Glutamatergic neuron (in vitro differentiated cells): ENCODE measurements around the gene GCNA. TPM values are rescaled to one million over a fixed set of nuclear protein-coding genes. Genes with fewer than 3 reads are reported as not detected.

Experiments
- DNase-seq: peaks from one replicate; pipeline ENCODE4 v3.0.0; 2022
- H3K27ac Mint-ChIP-seq: one replicate; pipeline ENCODE4 v1.8.0; 2020; ENCODE audit warnings: mild to moderate bottlenecking, mixed read lengths, inconsistent platforms; ENCODE audit not compliant: unreplicated experiment
- H3K27me3 Mint-ChIP-seq: one replicate; pipeline ENCODE4 v1.8.0; 2020; ENCODE audit warnings: mild to moderate bottlenecking, moderate library complexity, mixed read lengths, inconsistent platforms; ENCODE audit not compliant: unreplicated experiment
- H3K36me3 Mint-ChIP-seq: one replicate; pipeline ENCODE4 v1.8.0; 2020; ENCODE audit warnings: mild to moderate bottlenecking, mixed read lengths, inconsistent platforms; ENCODE audit not compliant: unreplicated experiment
- H3K4me1 Mint-ChIP-seq: one replicate; pipeline ENCODE4 v1.8.0; 2020; ENCODE audit warnings: mild to moderate bottlenecking, low read depth, mixed read lengths, inconsistent platforms; ENCODE audit not compliant: unreplicated experiment
- H3K4me3 Mint-ChIP-seq: one replicate; pipeline ENCODE4 v1.8.0; 2020; ENCODE audit warnings: mild to moderate bottlenecking, mixed read lengths, inconsistent platforms; ENCODE audit not compliant: unreplicated experiment
- H3K9me3 Mint-ChIP-seq: one replicate; pipeline ENCODE4 v1.8.0; 2020; ENCODE audit warnings: mild to moderate bottlenecking, moderate library complexity, mixed read lengths, inconsistent platforms; ENCODE audit not compliant: unreplicated experiment
- total RNA-seq: library from RNA; stranded (reverse); fragmentation: NEBNext Ultra II Directional; extraction: Animal tissue kit (Norgen Biotek cat#: 25700); gene quantifications from one replicate; pipeline ENCODE4 v1.2.1, GENCODE V29; 2021; ENCODE audit not compliant: unreplicated experiment
- TF ChIP-seq, protein P1 (sequence below): fragments of 200-600 bp; sonication (generic); IDR thresholded peaks from one replicate; pipeline ENCODE4 v1.5.0; 2021; ENCODE audit not compliant: partially characterized antibody, unreplicated experiment

GCNA gene
- total RNA-seq, 1 donor from 2014 or later: 2.5 TPM

- TF ChIP-seq, protein P1, sequence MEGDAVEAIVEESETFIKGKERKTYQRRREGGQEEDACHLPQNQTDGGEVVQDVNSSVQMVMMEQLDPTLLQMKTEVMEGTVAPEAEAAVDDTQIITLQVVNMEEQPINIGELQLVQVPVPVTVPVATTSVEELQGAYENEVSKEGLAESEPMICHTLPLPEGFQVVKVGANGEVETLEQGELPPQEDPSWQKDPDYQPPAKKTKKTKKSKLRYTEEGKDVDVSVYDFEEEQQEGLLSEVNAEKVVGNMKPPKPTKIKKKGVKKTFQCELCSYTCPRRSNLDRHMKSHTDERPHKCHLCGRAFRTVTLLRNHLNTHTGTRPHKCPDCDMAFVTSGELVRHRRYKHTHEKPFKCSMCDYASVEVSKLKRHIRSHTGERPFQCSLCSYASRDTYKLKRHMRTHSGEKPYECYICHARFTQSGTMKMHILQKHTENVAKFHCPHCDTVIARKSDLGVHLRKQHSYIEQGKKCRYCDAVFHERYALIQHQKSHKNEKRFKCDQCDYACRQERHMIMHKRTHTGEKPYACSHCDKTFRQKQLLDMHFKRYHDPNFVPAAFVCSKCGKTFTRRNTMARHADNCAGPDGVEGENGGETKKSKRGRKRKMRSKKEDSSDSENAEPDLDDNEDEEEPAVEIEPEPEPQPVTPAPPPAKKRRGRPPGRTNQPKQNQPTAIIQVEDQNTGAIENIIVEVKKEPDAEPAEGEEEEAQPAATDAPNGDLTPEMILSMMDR: no peak
- peaks cover 3% of the 10 kb centered on the region for H3K9me3 Mint-ChIP-seq
- no peak overlapping the region for H3K27ac Mint-ChIP-seq
- DNase-seq: no peak
- no peak overlapping the region for H3K4me3 Mint-ChIP-seq
- H3K36me3 Mint-ChIP-seq: peaks cover 12% of the 10 kb centered on the region
- H3K27me3 Mint-ChIP-seq: peaks cover 1% of the 10 kb centered on the region
- no peaks in the 10 kb centered on the region for H3K4me1 Mint-ChIP-seq
These were observed 21.7 kb downstream of the GCNA start for GRCh38 chrX:71599965-71600364.

DNA sequence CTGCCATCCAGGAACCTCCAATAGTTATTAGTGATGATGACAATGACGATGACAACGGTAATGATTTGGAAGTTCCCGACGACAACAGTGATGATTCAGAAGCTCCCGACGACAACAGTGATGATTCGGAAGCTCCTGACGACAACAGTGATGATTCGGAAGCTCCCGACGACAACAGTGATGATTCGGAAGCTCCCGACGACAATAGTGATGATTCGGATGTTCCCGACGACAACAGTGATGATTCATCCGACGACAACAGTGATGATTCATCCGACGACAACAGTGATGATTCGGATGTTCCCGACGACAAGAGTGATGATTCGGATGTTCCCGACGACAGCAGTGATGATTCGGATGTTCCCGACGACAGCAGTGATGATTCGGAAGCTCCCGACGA is 25.4 kb downstream of the GCNA start:
- TF ChIP-seq, protein P1: no peak
- no peak overlapping the region for H3K4me3 Mint-ChIP-seq
- H3K27ac Mint-ChIP-seq: no peak overlapping the region
- H3K27me3 Mint-ChIP-seq: peaks cover 1% of the 10 kb centered on the region
- no peaks in the 10 kb centered on the region for H3K4me1 Mint-ChIP-seq
- no peak for DNase-seq
- peaks cover 12% of the 10 kb centered on the region for H3K36me3 Mint-ChIP-seq
- peaks cover 5% of the 10 kb centered on the region for H3K9me3 Mint-ChIP-seq

GRCh38 chrX:71604141-71604540 is 25.9 kb downstream of the GCNA start:
- H3K27ac Mint-ChIP-seq: no peak overlapping the region
- H3K36me3 Mint-ChIP-seq: peaks cover 15% of the 10 kb centered on the region
- TF ChIP-seq, protein P1: no peak
- H3K4me3 Mint-ChIP-seq: no peak overlapping the region
- H3K4me1 Mint-ChIP-seq: no peaks in the 10 kb centered on the region
- no peak for DNase-seq
- peaks cover 1% of the 10 kb centered on the region for H3K27me3 Mint-ChIP-seq
- H3K9me3 Mint-ChIP-seq: peaks cover 5% of the 10 kb centered on the region

DNA sequence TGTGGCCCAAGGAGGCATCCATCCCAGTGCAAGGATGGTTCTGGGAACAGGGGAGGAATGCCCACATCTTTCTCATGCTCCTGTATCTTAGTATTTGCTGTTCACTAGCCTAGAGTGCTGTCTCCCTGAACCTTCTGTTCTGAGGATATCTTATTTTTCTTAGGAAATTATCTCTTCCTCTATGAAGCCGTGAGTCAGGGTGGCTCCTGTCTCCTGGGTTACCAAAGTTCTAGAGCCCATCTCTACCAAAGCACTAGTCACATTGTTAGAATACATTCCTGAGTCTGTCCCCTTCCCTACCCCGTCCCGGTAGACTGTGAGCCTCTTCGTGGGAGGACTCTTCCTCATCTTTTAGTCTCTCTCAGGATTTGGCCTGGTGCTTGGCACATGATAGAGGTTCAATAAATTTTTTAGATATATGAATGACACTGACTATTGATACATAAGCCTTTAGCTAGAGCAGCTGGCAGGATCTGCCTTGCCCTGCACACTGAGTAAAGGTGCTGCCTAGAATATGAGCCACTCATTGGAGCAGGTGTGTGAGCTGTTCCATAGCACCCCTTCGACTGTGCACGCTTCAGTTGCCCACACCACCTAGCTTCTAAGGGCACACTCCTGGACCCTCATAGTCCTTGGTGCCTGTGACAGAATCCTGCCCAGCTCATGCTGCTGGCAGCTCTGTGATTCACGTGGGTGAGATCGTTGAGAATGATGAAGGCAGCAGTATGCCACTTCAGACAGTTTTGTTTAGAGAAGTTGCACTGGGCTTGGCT is 26.7 kb downstream of the GCNA start:
- peaks cover 5% of the 10 kb centered on the region for H3K9me3 Mint-ChIP-seq
- H3K36me3 Mint-ChIP-seq: peaks cover 16% of the 10 kb centered on the region
- H3K27me3 Mint-ChIP-seq: peaks cover 1% of the 10 kb centered on the region
- H3K4me3 Mint-ChIP-seq: no peak overlapping the region
- no peaks in the 10 kb centered on the region for H3K4me1 Mint-ChIP-seq
- TF ChIP-seq, protein P1: no peak
- no peak for DNase-seq
- H3K27ac Mint-ChIP-seq: no peak overlapping the region

DNA sequence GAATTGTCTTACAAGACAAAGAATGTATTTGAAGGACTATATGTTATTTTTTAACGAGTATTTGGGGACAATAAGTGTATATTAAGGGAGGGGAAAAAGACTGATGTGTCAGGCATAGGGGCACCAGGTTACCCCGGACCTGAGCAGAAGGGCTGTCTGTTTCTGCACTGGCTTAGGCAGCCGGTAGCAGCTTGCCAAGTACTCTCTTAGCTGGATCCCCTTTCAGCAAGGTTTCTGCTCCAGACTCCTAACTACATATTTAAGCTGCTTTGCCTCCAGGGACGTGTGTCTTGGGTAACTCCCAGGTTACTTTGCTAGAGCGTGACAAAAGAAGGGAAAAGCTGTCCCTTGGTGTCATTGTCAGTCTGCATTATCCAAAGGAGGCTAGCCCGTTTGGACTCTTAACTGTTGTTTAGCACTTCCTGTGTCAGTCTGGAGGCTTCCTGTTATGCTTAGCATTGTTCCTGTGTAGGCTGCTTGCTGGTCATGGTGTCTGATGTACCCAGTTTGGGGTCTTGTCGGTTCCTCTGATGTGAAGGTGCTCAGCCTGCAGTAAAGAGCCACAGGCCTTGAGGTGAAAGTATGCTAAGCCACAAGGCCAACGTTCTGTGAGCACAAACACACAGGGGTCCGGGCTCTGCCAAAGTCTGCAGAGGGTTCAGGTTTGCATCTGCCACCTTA is 28.4 kb downstream of the GCNA start:
- no peaks in the 10 kb centered on the region for H3K4me1 Mint-ChIP-seq
- TF ChIP-seq, protein P1: no peak
- H3K27ac Mint-ChIP-seq: no peak overlapping the region
- peaks cover 23% of the 10 kb centered on the region for H3K36me3 Mint-ChIP-seq
- no peak overlapping the region for H3K4me3 Mint-ChIP-seq
- H3K9me3 Mint-ChIP-seq: peaks cover 5% of the 10 kb centered on the region
- H3K27me3 Mint-ChIP-seq: peaks cover 1% of the 10 kb centered on the region
- no peak for DNase-seq
